SU-DHL-6 (cell line): ENCODE measurements around the gene TTI1.

Experiments used
- H2AFZ ChIP-seq: fragments of 200-600 bp; sonication (generic); 2 replicates; pipeline ENCODE4 v1.6.1; 2014; ENCODE audit warnings: low read depth, mild to moderate bottlenecking, moderate library complexity, mixed read lengths, antibody characterized with exemption, low read length; ENCODE audit not compliant: severe bottlenecking
- H3F3A ChIP-seq: fragments of 200-600 bp; shearing (Covaris generic); 2 replicates; pipeline ENCODE4 v1.6.0; 2016; ENCODE audit warnings: antibody characterized with exemption, mild to moderate bottlenecking; ENCODE audit not compliant: insufficient read depth
- H3K27ac ChIP-seq: fragments of 200-600 bp; sonication (generic); 2 replicates; pipeline ENCODE4 v1.5.1; 2016; ENCODE audit warnings: low read depth, mild to moderate bottlenecking, low read length, moderate library complexity, mixed read lengths
- H3K27me3 ChIP-seq: fragments of 200-600 bp; sonication (generic), shearing (Covaris generic); 2 replicates; pipeline ENCODE4 v1.6.0; 2014; ENCODE audit warnings: mild to moderate bottlenecking, low read length
- H3K36me3 ChIP-seq: fragments of 200-600 bp; sonication (generic); 2 replicates; pipeline ENCODE4 v1.6.1; 2014; ENCODE audit warnings: mild to moderate bottlenecking, low read length, mixed read lengths
- H3K4me2 ChIP-seq: fragments of 300-600, 200-600 bp; shearing (Covaris generic), sonication (generic); 2 replicates; pipeline ENCODE4 v1.6.0; 2014; ENCODE audit warnings: low read length, low read depth, mild to moderate bottlenecking; ENCODE audit not compliant: poor library complexity, severe bottlenecking
- H3K4me3 ChIP-seq: fragments of 200-600 bp; sonication (generic); 2 replicates; pipeline ENCODE4 v1.5.1; 2014; ENCODE audit warnings: antibody characterized with exemption, low read length, mild to moderate bottlenecking, mixed read lengths; ENCODE audit not compliant: insufficient read depth, poor library complexity, severe bottlenecking
- H3K79me2 ChIP-seq: fragments of 200-600 bp; sonication (generic); 2 replicates; pipeline ENCODE4 v1.6.1; 2014; ENCODE audit warnings: mild to moderate bottlenecking, low read length, moderate library complexity; ENCODE audit not compliant: insufficient read depth
- H3K9ac ChIP-seq: fragments of 200-600 bp; sonication (generic); 2 replicates; pipeline ENCODE4 v1.7.0; 2014; ENCODE audit warnings: mild to moderate bottlenecking, low read length
- H3K9me2 ChIP-seq: fragments of 200-600 bp; sonication (generic); replicated peaks from 2 replicates; pipeline ENCODE4 v1.6.1; 2014; ENCODE audit warnings: low read length; ENCODE audit not compliant: insufficient read depth
- H3K9me3 ChIP-seq: fragments of 200-600 bp; sonication (generic); 2 replicates; pipeline ENCODE4 v1.6.1; 2014; ENCODE audit warnings: low read length, mixed read lengths; ENCODE audit not compliant: insufficient read depth
- H4K20me1 ChIP-seq: fragments of 200-600 bp; sonication (generic); 2 replicates; pipeline ENCODE4 v1.6.1; 2014; ENCODE audit warnings: low read depth, mild to moderate bottlenecking, antibody characterized with exemption, low read length, moderate library complexity, mixed read lengths
- CTCF ChIP-seq: fragments of 200-600 bp; sonication (generic); IDR thresholded peaks from one replicate; pipeline ENCODE4 v1.5.1; 2017; ENCODE audit warnings: antibody characterized with exemption, mild to moderate bottlenecking, low read length, moderate library complexity; ENCODE audit not compliant: insufficient read depth, poor library complexity, severe bottlenecking
- EZH2phosphoT487 ChIP-seq: fragments of 200-600 bp; sonication (generic), shearing (Covaris generic); conservative IDR thresholded peaks from 2 replicates; pipeline ENCODE4 v1.6.1; 2018; ENCODE audit warnings: mild to moderate bottlenecking, antibody characterized with exemption, low read length, moderate library complexity, mixed read lengths

Gene TTI1

GRCh38 chr20:38043512-38044300 lies 10.4 kb upstream of the TTI1 start:
- no peak for TF ChIP-seq CTCF
- TF ChIP-seq EZH2phosphoT487 = no peak
- Histone ChIP-seq H3K9me3 (no peaks in the 10 kb centered on the region), H3K4me2 (no peak overlapping the region), H2AFZ (no peak overlapping the region), H3K4me3 (no peak overlapping the region), H3K27ac (no peak overlapping the region), H3K36me3 (peaks cover 42% of the 10 kb centered on the region; the same call in 1 of the 2 replicates), H3F3A (peaks cover 7% of the 10 kb centered on the region; the same call in 1 of the 2 replicates), H3K27me3 (no peaks in the 10 kb centered on the region), H3K9me2 (no peaks in the 10 kb centered on the region), H4K20me1 (peaks cover 28% of the 10 kb centered on the region), H3K79me2 (peaks cover 76% of the 10 kb centered on the region), H3K9ac (no peak overlapping the region)

GRCh38 chr20:38040276-38040675 lies 7.0 kb upstream of the TTI1 start:
- Histone ChIP-seq H3K9me2 (no peaks in the 10 kb centered on the region), H3K27me3 (no peaks in the 10 kb centered on the region), H3K9me3 (no peaks in the 10 kb centered on the region), H4K20me1 (peaks cover 15% of the 10 kb centered on the region; the same call in 1 of the 2 replicates), H3K9ac (no peak overlapping the region), H3F3A (peaks cover 7% of the 10 kb centered on the region; the same call in 1 of the 2 replicates), H3K36me3 (peaks cover 30% of the 10 kb centered on the region; the same call in 1 of the 2 replicates), H3K27ac (no peak overlapping the region), H3K4me2 (no peak overlapping the region), H2AFZ (no peak overlapping the region), H3K79me2 (peaks cover 86% of the 10 kb centered on the region), H3K4me3 (no peak overlapping the region)
- TF ChIP-seq CTCF (no peak), EZH2phosphoT487 (no peak)

- no peaks in the 10 kb centered on the region for H3K9me2 ChIP-seq
Observed at GRCh38 chr20:38036366-38036765, 3.1 kb upstream of the TTI1 start.

More at GRCh38 chr20:38036366-38036765, 3.1 kb upstream of the TTI1 start:
- H4K20me1 ChIP-seq = peaks cover 7% of the 10 kb centered on the region; the same call in 1 of the 2 replicates
- H3F3A ChIP-seq = peaks cover 7% of the 10 kb centered on the region; the same call in 1 of the 2 replicates
- peaks cover 14% of the 10 kb centered on the region; the same call in 1 of the 2 replicates for H3K36me3 ChIP-seq
- no peak overlapping the region for H3K27ac ChIP-seq
- H3K4me3 ChIP-seq = no peak overlapping the region
- H3K9ac ChIP-seq = no peak overlapping the region
- peaks cover 96% of the 10 kb centered on the region for H3K79me2 ChIP-seq
- H3K9me3 ChIP-seq = no peaks in the 10 kb centered on the region
- no peak for TF ChIP-seq EZH2phosphoT487
- no peak for TF ChIP-seq CTCF
- H3K27me3 ChIP-seq = no peaks in the 10 kb centered on the region
- H2AFZ ChIP-seq = no peak overlapping the region
- H3K4me2 ChIP-seq = peak overlapping the region; percentile 24
